Mesothelial cell of epicardium (in vitro differentiated cells): ENCODE results near the gene GALNT18. TPM values are rescaled to one million over a fixed set of nuclear protein-coding genes. Genes with fewer than 3 reads are reported as not detected.

ENCODE experiments used
- DNase-seq, 2 experiments: peaks; one replicate each; pipeline ENCODE4 v3.0.0; 2021; ENCODE audit warnings: low spot score in 2 of 2; ENCODE audit not compliant: unreplicated experiment in 2 of 2
- H3K27ac Mint-ChIP-seq: 2 replicates; pipeline ENCODE4 v1.8.0; 2021; ENCODE audit warnings: mixed read lengths
- H3K27me3 Mint-ChIP-seq: 2 replicates; pipeline ENCODE4 v1.8.0; 2021; ENCODE audit warnings: low read depth, mixed read lengths
- H3K36me3 Mint-ChIP-seq: 2 replicates; pipeline ENCODE4 v1.8.0; 2021; ENCODE audit warnings: mixed read lengths
- H3K4me1 Mint-ChIP-seq: 2 replicates; pipeline ENCODE4 v1.8.0; 2021; ENCODE audit warnings: mixed read lengths
- H3K4me3 Mint-ChIP-seq: 2 replicates; pipeline ENCODE4 v1.8.0; 2021; ENCODE audit warnings: mild to moderate bottlenecking, moderate library complexity, mixed read lengths
- H3K9me3 Mint-ChIP-seq: 2 replicates; pipeline ENCODE4 v1.8.0; 2021; ENCODE audit warnings: mixed read lengths
- total RNA-seq: library from RNA; stranded (reverse); gene quantifications from 3 replicates; pipeline ENCODE4 v1.2.1, GENCODE V29; 2021
- TF ChIP-seq, protein P1 (sequence below): fragments of 200-600 bp; sonication (generic); IDR thresholded peaks from one replicate; pipeline ENCODE4 v1.5.0; 2021; ENCODE audit warnings: antibody characterized with exemption; ENCODE audit not compliant: unreplicated experiment

Gene GALNT18
- total RNA-seq, 1 donor from 2014 or later = 4.2 TPM

DNA sequence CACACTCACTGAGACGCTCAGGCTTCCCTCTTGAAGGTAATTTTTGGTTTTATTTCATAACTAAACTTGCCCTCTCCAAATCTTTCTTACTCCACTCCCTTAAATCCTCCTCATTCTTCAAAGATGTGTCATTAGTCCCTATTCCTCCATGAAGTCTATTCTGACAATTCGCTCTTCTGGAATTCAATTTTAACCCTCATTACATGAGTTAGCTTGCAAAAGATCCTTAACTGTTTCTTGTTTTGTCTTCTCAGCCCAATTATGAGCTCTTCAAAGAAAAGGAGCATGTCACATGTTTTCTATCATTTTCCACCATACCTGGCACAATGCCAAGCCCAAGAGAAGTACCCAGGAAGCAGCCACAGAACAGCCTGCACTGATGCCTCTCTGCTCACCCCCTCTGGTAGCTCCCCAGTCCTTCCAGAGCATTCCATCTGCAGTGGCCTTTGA is 13.0 kb downstream of the GALNT18 start:
- H3K27ac Mint-ChIP-seq = no peak overlapping the region

DNA sequence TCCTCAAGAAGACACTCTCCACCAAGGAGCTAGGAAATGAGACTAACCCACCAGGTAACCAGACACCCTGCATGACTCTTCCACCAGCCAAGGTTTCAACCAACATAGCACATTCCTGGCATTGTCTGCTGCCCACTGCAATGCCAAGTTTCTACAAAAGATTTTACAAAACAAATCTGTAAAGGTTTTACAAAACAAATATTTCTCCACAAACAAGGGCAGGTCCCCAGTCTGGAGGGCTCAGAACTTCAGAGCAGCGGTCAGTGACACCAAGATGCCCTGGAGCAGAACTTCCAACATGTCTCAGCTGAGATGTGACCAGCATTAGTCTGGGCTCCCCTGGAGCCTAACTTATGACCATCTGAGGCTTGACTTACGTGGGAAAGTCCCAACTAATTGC is 14.0 kb downstream of the GALNT18 start:
- Mint-ChIP-seq H3K27me3 (peaks cover 47% of the 10 kb centered on the region), H3K9me3 (no peaks in the 10 kb centered on the region), H3K4me3 (no peak overlapping the region), H3K4me1 (peaks cover 7% of the 10 kb centered on the region), H3K27ac (no peak overlapping the region), H3K36me3 (no peaks in the 10 kb centered on the region)
- TF ChIP-seq, protein P1, sequence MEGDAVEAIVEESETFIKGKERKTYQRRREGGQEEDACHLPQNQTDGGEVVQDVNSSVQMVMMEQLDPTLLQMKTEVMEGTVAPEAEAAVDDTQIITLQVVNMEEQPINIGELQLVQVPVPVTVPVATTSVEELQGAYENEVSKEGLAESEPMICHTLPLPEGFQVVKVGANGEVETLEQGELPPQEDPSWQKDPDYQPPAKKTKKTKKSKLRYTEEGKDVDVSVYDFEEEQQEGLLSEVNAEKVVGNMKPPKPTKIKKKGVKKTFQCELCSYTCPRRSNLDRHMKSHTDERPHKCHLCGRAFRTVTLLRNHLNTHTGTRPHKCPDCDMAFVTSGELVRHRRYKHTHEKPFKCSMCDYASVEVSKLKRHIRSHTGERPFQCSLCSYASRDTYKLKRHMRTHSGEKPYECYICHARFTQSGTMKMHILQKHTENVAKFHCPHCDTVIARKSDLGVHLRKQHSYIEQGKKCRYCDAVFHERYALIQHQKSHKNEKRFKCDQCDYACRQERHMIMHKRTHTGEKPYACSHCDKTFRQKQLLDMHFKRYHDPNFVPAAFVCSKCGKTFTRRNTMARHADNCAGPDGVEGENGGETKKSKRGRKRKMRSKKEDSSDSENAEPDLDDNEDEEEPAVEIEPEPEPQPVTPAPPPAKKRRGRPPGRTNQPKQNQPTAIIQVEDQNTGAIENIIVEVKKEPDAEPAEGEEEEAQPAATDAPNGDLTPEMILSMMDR = no peak
- no peak for DNase-seq

More for the DNA sequence above, 13.0 kb downstream of the GALNT18 start:
- DNase-seq = no peak
- H3K4me3 Mint-ChIP-seq = no peak overlapping the region
- H3K4me1 Mint-ChIP-seq = peaks cover 7% of the 10 kb centered on the region
- TF ChIP-seq, protein P1 = no peak
- peaks cover 54% of the 10 kb centered on the region for H3K27me3 Mint-ChIP-seq
- no peaks in the 10 kb centered on the region for H3K9me3 Mint-ChIP-seq
- no peaks in the 10 kb centered on the region for H3K36me3 Mint-ChIP-seq

DNA sequence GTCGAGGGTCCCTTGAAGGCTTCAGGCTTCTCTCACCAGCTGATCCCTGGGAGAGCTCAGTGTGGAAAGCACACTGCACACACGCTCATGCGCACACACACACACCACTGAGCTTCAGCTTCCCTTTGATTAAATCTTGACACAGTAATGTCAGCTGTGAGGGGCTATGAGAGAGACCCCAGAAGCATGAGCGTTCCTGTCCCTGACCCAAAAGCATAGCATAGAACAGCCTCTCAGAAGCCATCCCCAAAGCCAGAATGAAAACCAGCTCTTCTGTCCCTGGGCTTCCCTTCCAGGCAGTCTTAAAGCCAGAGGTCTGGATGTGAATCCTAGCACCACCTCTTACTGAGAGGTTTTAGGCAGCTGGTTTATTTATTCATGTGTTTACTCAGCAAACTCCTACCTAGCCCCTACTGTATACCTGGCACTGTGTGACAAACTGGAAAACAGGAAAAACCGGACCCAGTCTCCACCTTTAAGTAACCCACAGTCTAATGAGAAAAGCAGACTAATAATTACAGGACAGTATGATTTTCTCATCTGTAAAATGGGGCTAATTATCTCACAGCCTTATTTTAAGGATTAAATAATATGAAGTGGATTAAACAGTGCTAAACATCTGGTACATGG is 15.9 kb downstream of the GALNT18 start:
- TF ChIP-seq, protein P1 = no peak
- DNase-seq = no peak
- H3K36me3 Mint-ChIP-seq = no peaks in the 10 kb centered on the region
- H3K4me1 Mint-ChIP-seq = peaks cover 7% of the 10 kb centered on the region
- H3K27ac Mint-ChIP-seq = no peak overlapping the region
- H3K9me3 Mint-ChIP-seq = peaks cover 6% of the 10 kb centered on the region
- H3K27me3 Mint-ChIP-seq = peaks cover 41% of the 10 kb centered on the region
- H3K4me3 Mint-ChIP-seq = no peak overlapping the region

DNA sequence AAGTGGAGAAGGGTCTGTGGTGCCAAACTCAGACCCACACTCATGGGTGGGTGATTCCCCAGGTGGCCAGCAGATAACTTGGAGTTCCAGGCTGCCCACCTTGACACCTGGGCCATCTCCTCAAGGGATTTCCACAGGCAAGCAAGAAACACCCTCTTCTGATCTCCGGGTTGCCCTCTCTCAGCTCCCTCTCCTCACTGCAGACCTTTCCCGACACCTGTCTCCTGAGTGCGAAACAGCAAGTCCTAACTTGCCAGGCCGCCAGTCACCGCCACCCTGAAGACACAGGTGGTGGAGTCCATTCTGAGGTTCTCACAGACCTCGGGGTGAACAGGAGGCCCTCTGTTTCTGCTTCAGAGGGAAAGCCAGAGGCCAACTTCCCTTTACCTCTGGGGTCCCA is 16.6 kb downstream of the GALNT18 start:
- Mint-ChIP-seq H3K4me1 (peaks cover 7% of the 10 kb centered on the region), H3K9me3 (peaks cover 13% of the 10 kb centered on the region), H3K4me3 (no peak overlapping the region), H3K27ac (no peak overlapping the region), H3K36me3 (no peaks in the 10 kb centered on the region), H3K27me3 (peaks cover 36% of the 10 kb centered on the region)
- TF ChIP-seq, protein P1 = no peak
- DNase-seq = no peak

DNA sequence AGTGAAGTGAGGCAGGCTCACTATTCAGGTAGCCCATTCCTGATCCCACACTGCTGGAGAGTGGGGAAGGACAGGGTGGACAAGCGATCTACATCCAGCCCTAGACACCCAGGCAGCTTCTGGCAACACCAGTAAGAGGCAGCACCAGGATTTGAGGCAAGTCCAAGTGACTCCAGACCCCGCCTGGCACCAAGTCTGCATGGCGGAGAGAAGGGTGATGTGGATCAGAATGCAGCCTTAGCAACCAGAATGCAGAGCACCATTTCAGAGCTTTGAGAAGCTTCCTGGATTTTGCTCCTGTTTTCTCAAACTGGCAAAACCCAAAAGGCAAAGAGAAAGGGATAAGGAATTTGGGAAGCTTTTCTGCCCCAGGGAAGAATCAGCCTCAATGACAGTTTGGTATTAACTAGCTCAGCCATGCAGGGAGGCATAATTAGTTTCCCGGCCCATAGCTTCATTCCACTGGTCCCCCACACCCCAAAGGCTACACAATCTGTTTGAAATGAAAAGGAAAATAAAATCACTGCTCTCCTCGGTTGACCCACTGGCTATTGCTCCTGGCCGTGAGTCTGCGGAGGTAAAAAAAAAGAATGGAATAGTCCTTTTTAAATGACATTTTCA is 17.3 kb downstream of the GALNT18 start:
- TF ChIP-seq, protein P1 = no peak
- Mint-ChIP-seq H3K4me3 (no peak overlapping the region), H3K27me3 (peaks cover 31% of the 10 kb centered on the region), H3K4me1 (peaks cover 7% of the 10 kb centered on the region), H3K27ac (no peak overlapping the region), H3K36me3 (no peaks in the 10 kb centered on the region), H3K9me3 (peaks cover 16% of the 10 kb centered on the region)
- no peak for DNase-seq
